ENCODE measurements around the gene RNF212.

- no peak for TF ChIP-seq RFX5 (IDR thresholded peaks at IDR 0.05)
- no peak for TF ChIP-seq CEBPB (IDR thresholded peaks at IDR 0.05)
- TF ChIP-seq NR3C1 (IDR thresholded peaks at IDR 0.05), result no peak
- no peak for TF ChIP-seq CBX2 (IDR thresholded peaks at IDR 0.05; ENCODE audit: borderline replicate concordance, low read depth)
- TF ChIP-seq CTCF (IDR thresholded peaks at IDR 0.05), result no peak
- TF ChIP-seq EP300 (IDR thresholded peaks at IDR 0.05), result no peak
Observed at GRCh38 chr4:1042352-1043055, 70.9 kb downstream of the RNF212 start.
